Fibroblast of lung (primary cell): ENCODE data around the gene BAIAP2. TPM values are rescaled to one million over a fixed set of nuclear protein-coding genes. Genes with fewer than 3 reads are reported as not detected.
"Not testable (repeated sequence)": the region's sequence is repeated elsewhere in the genome, so short reads cannot be mapped to it uniquely, and the experiment has no call there.

Experiments used
- DNase-seq, 2 donors: peaks; one replicate each; pipeline versions ENCODE4 v3.0.0 to v3.0.0-alpha.2; 2010; ENCODE audit warnings: low read depth in 2 of 2
- H2AFZ ChIP-seq: 2 replicates; pipeline ENCODE4 v1.5.1; 2012; ENCODE audit warnings: low read length, control low read depth, inconsistent platforms
- H3K27ac ChIP-seq: 2 replicates; pipeline ENCODE4 v1.5.1; 2011; ENCODE audit warnings: low read length, control low read depth; ENCODE audit not compliant: insufficient read depth
- H3K27me3 ChIP-seq: 2 replicates; pipeline ENCODE4 v1.5.1; 2011; ENCODE audit warnings: mild to moderate bottlenecking, low read length; ENCODE audit not compliant: control insufficient read depth, insufficient read depth
- H3K36me3 ChIP-seq: 2 replicates; pipeline ENCODE4 v1.5.1; 2011; ENCODE audit warnings: low read length; ENCODE audit not compliant: control insufficient read depth, insufficient read depth
- H3K4me1 ChIP-seq: 2 replicates; pipeline ENCODE4 v1.5.1; 2011; ENCODE audit warnings: low read length; ENCODE audit not compliant: control insufficient read depth, insufficient read depth; ENCODE audit errors: extremely low read depth
- H3K4me2 ChIP-seq: 2 replicates; pipeline ENCODE4 v1.5.1; 2011; ENCODE audit warnings: low read length, control low read depth; ENCODE audit not compliant: insufficient read depth; ENCODE audit errors: extremely low read depth
- H3K4me3 ChIP-seq, 4 experiments: fragments of 200-600 bp in 1 of 4; sonication (generic) in 1 of 4; replicated peaks in 1 of 4; 2 replicates each; pipeline ENCODE4 v1.5.1; 2011 to 2016; ENCODE audit warnings: low read length in 4 of 4, low read depth in 3 of 4, mild to moderate bottlenecking in 3 of 4, control low read depth in 2 of 4, inconsistent platforms in 1 of 4, mixed read lengths in 1 of 4; ENCODE audit not compliant: insufficient read depth in 1 of 4; ENCODE audit errors: control extremely low read depth in 1 of 4
- H3K79me2 ChIP-seq: 2 replicates; pipeline ENCODE4 v1.5.1; 2012; ENCODE audit warnings: mild to moderate bottlenecking, low read length, inconsistent platforms; ENCODE audit not compliant: control insufficient read depth, insufficient read depth
- H3K9ac ChIP-seq: 2 replicates; pipeline ENCODE4 v1.5.1; 2011; ENCODE audit warnings: mild to moderate bottlenecking, low read length, control low read depth; ENCODE audit not compliant: insufficient read depth
- H3K9me3 ChIP-seq: 2 replicates; pipeline ENCODE4 v1.5.1; 2012; ENCODE audit warnings: low read depth, low read length; ENCODE audit not compliant: control insufficient read depth, insufficient read depth
- H4K20me1 ChIP-seq: 2 replicates; pipeline ENCODE4 v1.5.1; 2011; ENCODE audit warnings: low read length; ENCODE audit not compliant: control insufficient read depth, insufficient read depth; ENCODE audit errors: extremely low read depth
- EZH2 ChIP-seq: IDR thresholded peaks from 2 replicates; pipeline ENCODE4 v1.5.1; 2012; ENCODE audit warnings: low read length, control low read depth, mild to moderate bottlenecking; ENCODE audit errors: missing control alignments
- polyA plus RNA-seq, 2 donors: library from polyadenylated mRNA; depleted of rRNA in 1 of 2; stranded (reverse) in 1 of 2; unstranded in 1 of 2; fragments of >200 nt; gene quantifications; 2 replicates each; pipeline ENCODE4 v1.2.1, GENCODE V29; 2011 to 2012; ENCODE audit warnings: missing spikeins in 1 of 2
- total RNA-seq: library from RNA; depleted of rRNA; stranded (reverse); fragments of >200 nt; gene quantifications from 2 replicates; pipeline ENCODE4 v1.2.1, GENCODE V29; 2014
- TF ChIP-seq, protein P1 (sequence below), 2 donors: IDR thresholded peaks in 1 of 2; conservative IDR thresholded peaks in 1 of 2; 1 replicate in 1 of 2; 2 replicates in 1 of 2; pipeline ENCODE4 v1.5.1; 2011 to 2012; ENCODE audit warnings: low read length in 2 of 2, control low read depth in 1 of 2, inconsistent platforms in 1 of 2, low read depth in 1 of 2, mild to moderate bottlenecking in 1 of 2

Gene BAIAP2
- total and polyA plus RNA-seq, 2 donors (not counting 1 experiment from before 2014, with no cell fraction given) = 6.0 to 13.4 TPM

- H2AFZ ChIP-seq = no peak overlapping the region
Observed at GRCh38 chr17:81029859-81030258, 5.1 kb upstream of the BAIAP2 start.

GRCh38 chr17:81030312-81030711 is 4.6 kb upstream of the BAIAP2 start:
- not testable (repeated sequence) for DNase-seq, H3K9ac ChIP-seq, H3K4me3 ChIP-seq, H3K36me3 ChIP-seq, H3K9me3 ChIP-seq, H3K27ac ChIP-seq, H3K4me1 ChIP-seq, H3K4me2 ChIP-seq, H3K79me2 ChIP-seq, H4K20me1 ChIP-seq, H2AFZ ChIP-seq
- peaks cover 26% of the 10 kb centered on the region for H3K27me3 ChIP-seq

More at GRCh38 chr17:81029859-81030258, 5.1 kb upstream of the BAIAP2 start:
- H3K27me3 ChIP-seq = peaks cover 30% of the 10 kb centered on the region
- no peaks in the 10 kb centered on the region for H4K20me1 ChIP-seq
- no peak overlapping the region for H3K4me3 ChIP-seq
- no peak overlapping the region for H3K9ac ChIP-seq
- peaks cover 3% of the 10 kb centered on the region for H3K4me1 ChIP-seq
- peaks cover 2% of the 10 kb centered on the region for H3K36me3 ChIP-seq
- DNase-seq = no peak
- H3K27ac ChIP-seq = no peak overlapping the region
- no peaks in the 10 kb centered on the region for H3K79me2 ChIP-seq
- TF ChIP-seq EZH2 = no peak
- TF ChIP-seq, protein P1, sequence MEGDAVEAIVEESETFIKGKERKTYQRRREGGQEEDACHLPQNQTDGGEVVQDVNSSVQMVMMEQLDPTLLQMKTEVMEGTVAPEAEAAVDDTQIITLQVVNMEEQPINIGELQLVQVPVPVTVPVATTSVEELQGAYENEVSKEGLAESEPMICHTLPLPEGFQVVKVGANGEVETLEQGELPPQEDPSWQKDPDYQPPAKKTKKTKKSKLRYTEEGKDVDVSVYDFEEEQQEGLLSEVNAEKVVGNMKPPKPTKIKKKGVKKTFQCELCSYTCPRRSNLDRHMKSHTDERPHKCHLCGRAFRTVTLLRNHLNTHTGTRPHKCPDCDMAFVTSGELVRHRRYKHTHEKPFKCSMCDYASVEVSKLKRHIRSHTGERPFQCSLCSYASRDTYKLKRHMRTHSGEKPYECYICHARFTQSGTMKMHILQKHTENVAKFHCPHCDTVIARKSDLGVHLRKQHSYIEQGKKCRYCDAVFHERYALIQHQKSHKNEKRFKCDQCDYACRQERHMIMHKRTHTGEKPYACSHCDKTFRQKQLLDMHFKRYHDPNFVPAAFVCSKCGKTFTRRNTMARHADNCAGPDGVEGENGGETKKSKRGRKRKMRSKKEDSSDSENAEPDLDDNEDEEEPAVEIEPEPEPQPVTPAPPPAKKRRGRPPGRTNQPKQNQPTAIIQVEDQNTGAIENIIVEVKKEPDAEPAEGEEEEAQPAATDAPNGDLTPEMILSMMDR (conservative IDR thresholded peaks at IDR 0.05 in 1 of 2, IDR thresholded peaks at IDR 0.05 in 1 of 2; ENCODE audit: low read depth in 1 of 2, low read length in 2 of 2) = no peak
- H3K4me2 ChIP-seq = no peak overlapping the region
- no peaks in the 10 kb centered on the region for H3K9me3 ChIP-seq

- Histone ChIP-seq H3K27ac (no peak overlapping the region), H3K27me3 (peaks cover 19% of the 10 kb centered on the region), H3K79me2 (no peaks in the 10 kb centered on the region), H3K4me3 (no peak overlapping the region), H3K4me2 (no peak overlapping the region), H4K20me1 (no peaks in the 10 kb centered on the region), H2AFZ (no peak overlapping the region), H3K4me1 (peaks cover 3% of the 10 kb centered on the region), H3K9ac (no peak overlapping the region), H3K9me3 (no peaks in the 10 kb centered on the region), H3K36me3 (peaks cover 2% of the 10 kb centered on the region)
- no peak for DNase-seq
- TF ChIP-seq, protein P1 (conservative IDR thresholded peaks at IDR 0.05 in 1 of 2, IDR thresholded peaks at IDR 0.05 in 1 of 2; ENCODE audit: low read depth in 1 of 2, low read length in 2 of 2) = no peak
- TF ChIP-seq EZH2 = no peak
Observed at GRCh38 chr17:81030741-81031565, 4.0 kb upstream of the BAIAP2 start.
